Measurements from ENCODE around the gene NAV2. TPM values are rescaled to one million over a fixed set of nuclear protein-coding genes. Genes with fewer than 3 reads are reported as not detected.

NAV2 gene
- total RNA-seq, 1 experiment from 2014 or later = 139 TPM

DNA sequence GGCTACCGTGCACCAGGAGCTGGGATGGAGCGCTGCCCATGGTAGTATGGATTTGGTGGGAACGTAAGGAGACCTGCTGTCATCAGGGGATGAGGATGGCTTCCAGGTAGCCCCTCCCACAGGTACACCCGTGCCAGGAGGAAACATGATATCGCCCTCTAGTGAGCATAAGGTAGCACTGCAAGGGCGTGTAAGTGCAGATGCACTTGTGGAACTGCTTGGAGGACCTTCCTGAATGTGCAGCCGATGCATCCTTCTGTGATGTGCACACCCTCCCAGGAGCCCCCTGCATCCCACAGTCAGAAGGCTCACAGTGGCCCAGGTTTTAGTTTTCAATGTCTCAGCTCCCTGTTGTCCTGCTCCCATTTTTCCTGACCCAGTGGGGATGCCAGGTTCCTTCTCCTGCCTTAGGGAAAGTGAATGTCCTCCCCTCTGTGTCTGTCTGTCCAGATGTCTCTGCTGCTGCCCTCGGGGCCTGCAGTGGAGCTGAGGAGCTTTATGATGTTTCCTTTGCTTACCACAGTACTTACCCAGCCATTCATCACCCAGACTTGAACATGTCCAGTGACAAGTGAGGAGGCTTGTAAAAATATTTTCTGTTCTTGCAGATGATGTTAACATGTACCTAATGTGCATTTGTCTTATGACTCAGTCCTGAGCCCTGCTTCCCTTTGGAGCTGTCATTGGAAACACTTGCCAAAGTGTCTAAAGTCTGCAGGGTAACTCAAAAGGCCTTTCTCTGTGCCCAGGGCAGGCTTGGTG lies 398.5 kb downstream of the NAV2 start:
- Mint-ChIP-seq H3K27me3 (ENCODE audit: insufficient read depth, unreplicated experiment) (no peaks in the 10 kb centered on the region), H3K9me3 (ENCODE audit: unreplicated experiment) (no peaks in the 10 kb centered on the region), H3K4me3 (ENCODE audit: unreplicated experiment) (peak overlapping the region; percentile 57), H3K36me3 (ENCODE audit: insufficient read depth, unreplicated experiment) (peaks cover 99% of the 10 kb centered on the region), H3K4me1 (ENCODE audit: insufficient read depth, unreplicated experiment) (peaks cover 50% of the 10 kb centered on the region), H3K27ac (ENCODE audit: low read depth, unreplicated experiment) (peak overlapping the region; percentile 64)
- POLR2A ChIA-PET = interaction anchor here (0.7 to 5.7 kb wide), 25 partner anchors 12 to 258 kb away, joined by 3 to 95 read pairs (median 8); no protein-coding TSS in a partner anchor
- BruUV-seq (replicated peaks) = TSS peak; percentile 34
- intact Hi-C loops (cut with micrococcal nuclease) = loop anchor here (1.0 to 5.0 kb wide), 3 partner anchors 74 to 160 kb away; no protein-coding TSS in a partner anchor
- TF ChIP-seq, protein P1, sequence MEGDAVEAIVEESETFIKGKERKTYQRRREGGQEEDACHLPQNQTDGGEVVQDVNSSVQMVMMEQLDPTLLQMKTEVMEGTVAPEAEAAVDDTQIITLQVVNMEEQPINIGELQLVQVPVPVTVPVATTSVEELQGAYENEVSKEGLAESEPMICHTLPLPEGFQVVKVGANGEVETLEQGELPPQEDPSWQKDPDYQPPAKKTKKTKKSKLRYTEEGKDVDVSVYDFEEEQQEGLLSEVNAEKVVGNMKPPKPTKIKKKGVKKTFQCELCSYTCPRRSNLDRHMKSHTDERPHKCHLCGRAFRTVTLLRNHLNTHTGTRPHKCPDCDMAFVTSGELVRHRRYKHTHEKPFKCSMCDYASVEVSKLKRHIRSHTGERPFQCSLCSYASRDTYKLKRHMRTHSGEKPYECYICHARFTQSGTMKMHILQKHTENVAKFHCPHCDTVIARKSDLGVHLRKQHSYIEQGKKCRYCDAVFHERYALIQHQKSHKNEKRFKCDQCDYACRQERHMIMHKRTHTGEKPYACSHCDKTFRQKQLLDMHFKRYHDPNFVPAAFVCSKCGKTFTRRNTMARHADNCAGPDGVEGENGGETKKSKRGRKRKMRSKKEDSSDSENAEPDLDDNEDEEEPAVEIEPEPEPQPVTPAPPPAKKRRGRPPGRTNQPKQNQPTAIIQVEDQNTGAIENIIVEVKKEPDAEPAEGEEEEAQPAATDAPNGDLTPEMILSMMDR (IDR thresholded peaks at IDR 0.05; ENCODE audit: unreplicated experiment) = peak; percentile 89
- DNase-seq (ENCODE audit: unreplicated experiment) = peak; percentile 82
- CTCF ChIA-PET = interaction anchor here (0.5 to 10.4 kb wide), 55 partner anchors 9 to 944 kb away, joined by 3 to 115 read pairs (median 4); no protein-coding TSS in a partner anchor

DNA sequence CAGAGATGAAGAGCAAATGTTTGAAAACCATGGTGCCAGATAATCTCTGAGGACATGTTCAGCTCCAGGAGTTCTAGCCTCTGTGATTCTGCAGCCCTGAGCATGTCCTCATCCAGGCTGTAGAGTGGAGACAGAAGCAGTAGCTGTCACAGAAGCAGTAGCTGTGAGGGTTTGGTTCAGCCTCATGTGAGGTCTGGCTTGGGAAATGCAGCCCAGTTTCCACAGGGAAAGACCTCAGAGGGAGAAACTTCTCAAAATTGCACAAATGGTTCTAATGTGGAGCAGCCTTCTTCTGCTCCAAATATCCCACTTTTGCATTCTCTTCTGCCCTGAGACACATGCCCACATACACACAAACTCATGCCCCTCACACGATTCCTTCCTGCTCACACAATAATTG lies 399.2 kb downstream of the NAV2 start:
- peak overlapping the region; percentile 49 for H3K27ac Mint-ChIP-seq (ENCODE audit: low read depth, unreplicated experiment)
- H3K27me3 Mint-ChIP-seq (ENCODE audit: insufficient read depth, unreplicated experiment) = no peaks in the 10 kb centered on the region
- no peak for DNase-seq (ENCODE audit: unreplicated experiment)
- H3K4me1 Mint-ChIP-seq (ENCODE audit: insufficient read depth, unreplicated experiment) = peaks cover 50% of the 10 kb centered on the region
- H3K9me3 Mint-ChIP-seq (ENCODE audit: unreplicated experiment) = no peaks in the 10 kb centered on the region
- peaks cover 98% of the 10 kb centered on the region for H3K36me3 Mint-ChIP-seq (ENCODE audit: insufficient read depth, unreplicated experiment)
- TF ChIP-seq, protein P1 (IDR thresholded peaks at IDR 0.05; ENCODE audit: unreplicated experiment) = no peak
- BruUV-seq (replicated peaks) = no TSS peak
- intact Hi-C loops (cut with micrococcal nuclease) = loop anchor here (1.0 to 5.0 kb wide), 3 partner anchors 75 to 161 kb away; no protein-coding TSS in a partner anchor
- ChIA-PET POLR2A (interaction anchor here (0.6 to 5.7 kb wide), 39 partner anchors 11 to 834 kb away, joined by 3 to 95 read pairs (median 5); no protein-coding TSS in a partner anchor), CTCF (interaction anchor here (0.6 to 10.4 kb wide), 54 partner anchors 10 to 944 kb away, joined by 3 to 115 read pairs (median 4); no protein-coding TSS in a partner anchor)
- H3K4me3 Mint-ChIP-seq (ENCODE audit: unreplicated experiment) = peak overlapping the region; percentile 57

DNA sequence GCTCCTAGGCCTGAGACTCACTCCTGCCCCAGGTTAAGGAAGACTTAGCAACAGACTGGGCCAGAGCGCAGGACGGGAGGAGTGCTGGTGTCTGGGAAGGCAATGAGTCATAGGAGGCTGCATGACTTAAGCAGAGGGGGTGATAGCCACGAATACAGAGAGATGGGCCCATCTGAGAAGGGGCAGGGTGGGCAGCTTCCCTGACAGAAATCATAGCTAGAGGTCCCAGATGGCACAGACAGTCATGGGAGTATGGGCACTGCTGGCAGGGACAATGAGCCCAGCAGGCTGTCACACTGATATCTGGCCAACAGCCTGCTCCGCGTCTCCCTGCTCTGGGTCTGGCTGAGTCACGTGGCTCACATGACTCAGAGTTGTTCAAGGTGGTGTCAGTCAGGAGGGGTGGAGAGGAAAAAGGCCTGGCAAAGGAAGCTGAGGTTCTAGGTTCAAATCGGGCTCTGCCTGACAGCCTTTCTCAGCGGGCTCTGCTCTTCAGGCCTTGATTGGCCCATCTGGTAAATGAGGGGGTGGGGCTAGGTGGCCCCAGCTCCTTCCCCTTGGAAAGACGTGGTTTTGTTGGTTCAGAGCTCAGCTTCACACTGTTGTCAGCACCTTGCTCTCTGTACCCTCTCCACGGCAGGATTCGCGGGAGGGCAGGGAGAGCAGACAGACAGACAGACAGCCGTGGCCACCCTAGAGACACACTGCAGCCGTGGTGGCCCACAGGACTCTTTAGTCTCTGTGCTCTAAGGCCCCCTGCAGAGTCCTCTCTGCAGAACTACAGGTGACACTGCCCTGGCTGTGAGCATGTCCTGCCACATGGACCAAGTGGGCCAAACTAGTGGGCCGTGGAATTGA lies 399.9 kb downstream of the NAV2 start:
- intact Hi-C loops (cut with micrococcal nuclease) = loop anchor here (5.0 kb wide), 1 partner anchor 75 kb away; no protein-coding TSS in a partner anchor
- Mint-ChIP-seq H3K9me3 (ENCODE audit: unreplicated experiment) (no peaks in the 10 kb centered on the region), H3K27ac (ENCODE audit: low read depth, unreplicated experiment) (peak overlapping the region; percentile 49), H3K4me1 (ENCODE audit: insufficient read depth, unreplicated experiment) (peaks cover 50% of the 10 kb centered on the region), H3K4me3 (ENCODE audit: unreplicated experiment) (peak overlapping the region; percentile 23), H3K36me3 (ENCODE audit: insufficient read depth, unreplicated experiment) (peaks cover 97% of the 10 kb centered on the region), H3K27me3 (ENCODE audit: insufficient read depth, unreplicated experiment) (no peaks in the 10 kb centered on the region)
- DNase-seq (ENCODE audit: unreplicated experiment) = peak; percentile 95
- TF ChIP-seq, protein P1 (IDR thresholded peaks at IDR 0.05; ENCODE audit: unreplicated experiment) = no peak
- BruUV-seq (replicated peaks) = no TSS peak
- CTCF ChIA-PET = interaction anchor here (0.6 to 10.4 kb wide), 38 partner anchors 15 to 789 kb away, joined by 3 to 115 read pairs (median 4); no protein-coding TSS in a partner anchor
- POLR2A ChIA-PET = interaction anchor here (0.6 to 5.7 kb wide), 40 partner anchors 11 to 834 kb away, joined by 3 to 95 read pairs (median 4); no protein-coding TSS in a partner anchor
